OCI-M2 (cell line): ENCODE data around the gene PEX26.
"Not testable (repeated sequence)": the region's sequence is repeated elsewhere in the genome, so short reads cannot be mapped to it uniquely, and the experiment has no call there.

Experiments
- DNase-seq: peaks from one replicate; lab custom pipeline; 2025; ENCODE audit not compliant: unreplicated experiment; lab: John Stamatoyannopoulos, UW

Gene PEX26

GRCh38 chr22:18115906-18116371 is 38.1 kb downstream of the PEX26 start:
- no peak for DNase-seq

- DNase-seq: no peak
Measured at GRCh38 chr22:18116634-18117033, 38.8 kb downstream of the PEX26 start.

- no peak for DNase-seq
Measured at GRCh38 chr22:18118345-18118915, 40.6 kb downstream of the PEX26 start.

- no peak for DNase-seq
Measured at GRCh38 chr22:18119409-18120110, 41.8 kb downstream of the PEX26 start.

GRCh38 chr22:18120857-18121256 is 43.1 kb downstream of the PEX26 start:
- no peak for DNase-seq

GRCh38 chr22:18121506-18121905 is 43.7 kb downstream of the PEX26 start:
- DNase-seq: no peak

GRCh38 chr22:18121954-18122554 is 44.3 kb downstream of the PEX26 start:
- DNase-seq: no peak

GRCh38 chr22:18123476-18124025 is 45.8 kb downstream of the PEX26 start:
- DNase-seq: not testable (repeated sequence)

GRCh38 chr22:18126606-18127005 is 48.8 kb downstream of the PEX26 start:
- DNase-seq: no peak

GRCh38 chr22:18130018-18130417 is 52.2 kb downstream of the PEX26 start:
- no peak for DNase-seq

- no peak for DNase-seq
Measured at GRCh38 chr22:18130699-18131429, 53.1 kb downstream of the PEX26 start.

GRCh38 chr22:18133452-18133851 is 55.7 kb downstream of the PEX26 start:
- no peak for DNase-seq

GRCh38 chr22:18136563-18137320 is 59.0 kb downstream of the PEX26 start:
- no peak for DNase-seq

GRCh38 chr22:18141004-18141403 is 63.2 kb downstream of the PEX26 start:
- DNase-seq: not testable (repeated sequence)

GRCh38 chr22:18144105-18144504 is 66.3 kb downstream of the PEX26 start:
- no peak for DNase-seq

- no peak for DNase-seq
Measured at GRCh38 chr22:18145676-18146388, 68.0 kb downstream of the PEX26 start.

- DNase-seq: no peak
Measured at GRCh38 chr22:18146389-18146753, 68.6 kb downstream of the PEX26 start.

GRCh38 chr22:18147791-18148190 is 70.0 kb downstream of the PEX26 start:
- no peak for DNase-seq

GRCh38 chr22:18148293-18148965 is 70.6 kb downstream of the PEX26 start:
- no peak for DNase-seq

GRCh38 chr22:18152519-18152918 is 74.7 kb downstream of the PEX26 start:
- no peak for DNase-seq
